Gastroesophageal sphincter (tissue), 4 donors: ENCODE data around the gene DHX57. TPM values are rescaled to one million over a fixed set of nuclear protein-coding genes. Genes with fewer than 3 reads are reported as not detected.
"Not testable (repeated sequence)": the region's sequence is repeated elsewhere in the genome, so short reads cannot be mapped to it uniquely, and the experiment has no call there.

Source experiments
- ATAC-seq: fragments of 150-250 bp; one replicate; pipeline ENCODE4 v1.9.1; 2016; ENCODE audit warnings: mild to moderate bottlenecking, moderate library complexity
- H3K27ac ChIP-seq, 4 donors: fragments of 200-600 bp; sonication (generic) in 3 of 4; 1 replicate in 3 of 4; 2 replicates in 1 of 4; pipeline ENCODE4 v1.5.1; 2016 to 2019
- H3K27me3 ChIP-seq: fragments of 200-600 bp; sonication (generic); one replicate; pipeline ENCODE4 v1.5.1; 2019
- H3K36me3 ChIP-seq, 2 donors: fragments of 200-600 bp; sonication (generic); one replicate each; pipeline ENCODE4 v1.5.1; 2019; ENCODE audit warnings: control low read depth in 1 of 2
- H3K4me1 ChIP-seq, 3 donors: fragments of 200-600 bp; sonication (generic); 1 replicate in 2 of 3; 2 replicates in 1 of 3; pipeline ENCODE4 v1.5.1; 2016 to 2019; ENCODE audit warnings: control low read depth in 2 of 3
- H3K4me3 ChIP-seq, 2 donors: fragments of 200-600 bp; sonication (generic); one replicate each; pipeline ENCODE4 v1.5.1; 2019; ENCODE audit warnings: mild to moderate bottlenecking in 1 of 2, moderate library complexity in 1 of 2
- H3K9me3 ChIP-seq, 3 donors: fragments of 200-600 bp; sonication (generic); one replicate each; pipeline ENCODE4 v1.5.1; 2017 to 2019; ENCODE audit warnings: control low read depth in 2 of 3
- EP300 ChIP-seq: sonication (generic); formaldehyde crosslinking; IDR thresholded peaks from one replicate; pipeline ENCODE4 v1.6.1; 2017; ENCODE audit warnings: antibody characterized with exemption, mild to moderate bottlenecking
- POLR2A ChIP-seq, 2 donors: fragments of 450-650 bp; IDR thresholded peaks; one replicate each; pipeline ENCODE4 v1.6.1; 2017; ENCODE audit warnings: antibody characterized with exemption in 2 of 2, mild to moderate bottlenecking in 2 of 2, moderate library complexity in 1 of 2
- POLR2AphosphoS5 ChIP-seq: sonication (generic); formaldehyde crosslinking; IDR thresholded peaks from one replicate; pipeline ENCODE4 v1.6.1; 2017; ENCODE audit warnings: antibody characterized with exemption
- WGBS, 2 donors: methylation state at CpG; one replicate each; pipeline ENCODE4 v1.1.5; 2018; ENCODE audit warnings: low coverage in 1 of 2; 5-methylcytosine and 5-hydroxymethylcytosine counted together
- total RNA-seq, 4 donors: library from RNA; depleted of rRNA; stranded (reverse); fragments of >200 nt; gene quantifications; one replicate each; pipeline ENCODE4 v1.1.0, GENCODE V29; 2016
- TF ChIP-seq, protein P1 (sequence below), 4 experiments: fragments of 200-600 bp in 2 of 4; fragments of 450-650 bp in 2 of 4; sonication (generic) in 1 of 4; IDR thresholded peaks; one replicate each; pipeline ENCODE4 v1.5.1; 2017 to 2019; ENCODE audit warnings: antibody characterized with exemption in 4 of 4, mild to moderate bottlenecking in 2 of 4, moderate library complexity in 2 of 4

The DHX57 gene
- total RNA-seq, 4 donors from 2014 or later: 10.9 to 24.1 (median 20.1) TPM

DNA sequence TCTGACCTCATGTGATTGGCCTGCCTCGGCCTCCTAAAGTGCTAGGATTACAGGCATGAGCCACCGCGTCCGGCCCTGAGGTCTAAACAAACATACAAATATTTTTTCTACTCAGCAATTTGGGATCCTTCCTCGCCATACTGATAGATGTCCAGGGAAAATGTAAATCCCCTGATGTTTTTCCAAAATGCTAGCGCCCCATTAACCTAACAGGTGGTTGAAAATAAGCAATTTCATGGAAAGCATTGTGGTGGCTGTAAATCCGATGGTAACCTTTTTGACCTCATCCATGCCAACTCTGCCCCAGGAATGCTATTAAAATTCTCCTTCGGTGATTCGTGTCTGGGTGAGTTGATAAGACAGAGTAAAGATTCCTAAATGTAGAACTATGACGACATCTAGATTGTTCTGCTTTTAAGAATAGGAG lies 78.5 kb downstream of the DHX57 start:
- no peaks in the 10 kb centered on the region for H3K27me3 ChIP-seq
- H3K4me3 ChIP-seq: no peak overlapping the region
- H3K36me3 ChIP-seq: peaks cover 0 to 39% of the 10 kb centered on the region in 2 donors
- no peak overlapping the region for H3K27ac ChIP-seq
- TF ChIP-seq POLR2AphosphoS5 (no peak), EP300 (no peak), POLR2A (IDR thresholded peaks at IDR 0.05) (no peak)
- TF ChIP-seq, protein P1, sequence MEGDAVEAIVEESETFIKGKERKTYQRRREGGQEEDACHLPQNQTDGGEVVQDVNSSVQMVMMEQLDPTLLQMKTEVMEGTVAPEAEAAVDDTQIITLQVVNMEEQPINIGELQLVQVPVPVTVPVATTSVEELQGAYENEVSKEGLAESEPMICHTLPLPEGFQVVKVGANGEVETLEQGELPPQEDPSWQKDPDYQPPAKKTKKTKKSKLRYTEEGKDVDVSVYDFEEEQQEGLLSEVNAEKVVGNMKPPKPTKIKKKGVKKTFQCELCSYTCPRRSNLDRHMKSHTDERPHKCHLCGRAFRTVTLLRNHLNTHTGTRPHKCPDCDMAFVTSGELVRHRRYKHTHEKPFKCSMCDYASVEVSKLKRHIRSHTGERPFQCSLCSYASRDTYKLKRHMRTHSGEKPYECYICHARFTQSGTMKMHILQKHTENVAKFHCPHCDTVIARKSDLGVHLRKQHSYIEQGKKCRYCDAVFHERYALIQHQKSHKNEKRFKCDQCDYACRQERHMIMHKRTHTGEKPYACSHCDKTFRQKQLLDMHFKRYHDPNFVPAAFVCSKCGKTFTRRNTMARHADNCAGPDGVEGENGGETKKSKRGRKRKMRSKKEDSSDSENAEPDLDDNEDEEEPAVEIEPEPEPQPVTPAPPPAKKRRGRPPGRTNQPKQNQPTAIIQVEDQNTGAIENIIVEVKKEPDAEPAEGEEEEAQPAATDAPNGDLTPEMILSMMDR (IDR thresholded peaks at IDR 0.05): no peak
- WGBS, 2 donors: 74 to 79% methylated on average over 9 to 10 of the region's 10 CpGs
- ATAC-seq: no peak
- no peaks in the 10 kb centered on the region for H3K4me1 ChIP-seq
- H3K9me3 ChIP-seq: no peaks in the 10 kb centered on the region

- ATAC-seq, H3K27me3 ChIP-seq, H3K27ac ChIP-seq, H3K9me3 ChIP-seq, H3K4me1 ChIP-seq, H3K4me3 ChIP-seq: not testable (repeated sequence)
- peaks cover 0 to 24% of the 10 kb centered on the region in 2 donors for H3K36me3 ChIP-seq
- WGBS, 2 donors: 93 to 95% methylated on average over 6 to 7 of the region's 7 CpGs
These were observed 80.7 kb downstream of the DHX57 start for GRCh38 chr2:38795016-38795415.

DNA sequence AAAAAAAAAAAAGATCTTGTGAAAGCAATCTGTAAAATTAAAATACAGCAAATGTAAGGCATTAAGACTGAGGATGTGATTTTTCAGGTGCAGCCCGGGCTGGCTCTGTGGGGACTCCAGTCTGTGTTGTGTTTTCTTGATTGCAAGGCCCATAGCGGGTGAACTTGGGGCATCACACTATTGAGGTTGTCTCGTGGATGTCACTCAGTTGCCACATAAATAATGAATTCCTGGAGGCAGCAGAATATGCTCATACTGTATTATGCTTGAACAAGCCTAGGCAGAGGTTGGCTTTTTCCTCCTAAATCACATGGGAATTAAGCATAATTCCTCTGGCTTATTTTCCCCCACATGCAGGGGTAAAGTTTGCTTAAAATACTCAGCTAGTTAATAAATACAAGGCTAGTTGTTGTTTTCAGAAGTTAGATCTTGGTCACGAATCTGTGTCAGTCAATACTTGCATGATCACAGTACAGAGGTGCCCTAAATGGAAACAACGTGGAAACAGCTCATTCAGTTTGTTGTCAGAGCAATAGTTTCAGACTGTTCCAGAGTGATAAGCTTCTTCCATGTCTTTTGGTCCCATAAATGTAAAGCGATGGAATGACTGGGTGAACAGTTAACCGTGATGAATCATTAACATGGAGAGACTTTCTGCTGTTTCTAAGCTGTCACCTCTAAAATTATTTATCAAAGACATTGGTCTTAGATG lies 81.3 kb downstream of the DHX57 start:
- no peak overlapping the region for H3K27ac ChIP-seq
- WGBS, 2 donors: 80 to 84% methylated on average over 6 to 7 of the region's 7 CpGs
- H3K4me3 ChIP-seq: no peak overlapping the region
- H3K36me3 ChIP-seq: peaks cover 0 to 24% of the 10 kb centered on the region in 2 donors
- no peaks in the 10 kb centered on the region for H3K27me3 ChIP-seq
- ATAC-seq: no peak
- no peaks in the 10 kb centered on the region for H3K9me3 ChIP-seq
- TF ChIP-seq, protein P1 (IDR thresholded peaks at IDR 0.05): no peak
- TF ChIP-seq POLR2AphosphoS5 (no peak), POLR2A (IDR thresholded peaks at IDR 0.05) (no peak), EP300 (no peak)
- H3K4me1 ChIP-seq: no peaks in the 10 kb centered on the region

DNA sequence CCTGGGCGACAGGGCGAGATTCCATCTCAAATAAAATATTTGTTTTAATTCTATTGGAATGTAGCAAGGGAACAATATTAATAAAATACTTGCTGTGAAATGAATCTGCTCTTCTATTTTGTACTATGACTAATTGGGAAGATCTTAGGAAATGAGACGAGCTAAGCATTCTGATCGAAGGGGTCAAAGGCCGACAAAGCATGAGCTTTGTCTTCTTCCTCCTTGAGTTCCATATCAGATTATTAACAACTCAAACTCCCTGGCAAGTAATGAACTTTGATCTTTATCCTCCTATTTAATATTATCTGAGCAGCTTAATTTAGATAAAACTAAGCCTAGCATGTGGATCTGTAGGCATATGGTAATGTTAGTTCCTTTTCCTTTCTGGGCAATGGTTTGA lies 82.2 kb downstream of the DHX57 start:
- ATAC-seq: no peak
- no peaks in the 10 kb centered on the region for H3K9me3 ChIP-seq
- H3K36me3 ChIP-seq: peaks cover 0 to 16% of the 10 kb centered on the region in 2 donors
- no peak overlapping the region for H3K27ac ChIP-seq
- no peaks in the 10 kb centered on the region for H3K27me3 ChIP-seq
- H3K4me1 ChIP-seq: no peaks in the 10 kb centered on the region
- TF ChIP-seq POLR2A (IDR thresholded peaks at IDR 0.05): no peak
- TF ChIP-seq EP300: no peak
- no peak for TF ChIP-seq POLR2AphosphoS5
- TF ChIP-seq, protein P1 (IDR thresholded peaks at IDR 0.05): no peak
- WGBS, 2 donors: 81 to 94% methylated on average over 5 of the region's 5 CpGs
- no peak overlapping the region for H3K4me3 ChIP-seq

- 40% methylated on average over 2 of the region's 2 CpGs; no CpG with 5 or more reads in 1 of the 2 donors for WGBS, 2 donors
- peaks cover 0 to 9% of the 10 kb centered on the region in 2 donors for H3K36me3 ChIP-seq
- no peaks in the 10 kb centered on the region for H3K4me1 ChIP-seq
- no peak for ATAC-seq
- H3K27me3 ChIP-seq: no peaks in the 10 kb centered on the region
- TF ChIP-seq EP300: no peak
- no peaks in the 10 kb centered on the region for H3K9me3 ChIP-seq
- no peak overlapping the region for H3K27ac ChIP-seq
- no peak overlapping the region for H3K4me3 ChIP-seq
These were observed 83.0 kb downstream of the DHX57 start for GRCh38 chr2:38792751-38793150.

DNA sequence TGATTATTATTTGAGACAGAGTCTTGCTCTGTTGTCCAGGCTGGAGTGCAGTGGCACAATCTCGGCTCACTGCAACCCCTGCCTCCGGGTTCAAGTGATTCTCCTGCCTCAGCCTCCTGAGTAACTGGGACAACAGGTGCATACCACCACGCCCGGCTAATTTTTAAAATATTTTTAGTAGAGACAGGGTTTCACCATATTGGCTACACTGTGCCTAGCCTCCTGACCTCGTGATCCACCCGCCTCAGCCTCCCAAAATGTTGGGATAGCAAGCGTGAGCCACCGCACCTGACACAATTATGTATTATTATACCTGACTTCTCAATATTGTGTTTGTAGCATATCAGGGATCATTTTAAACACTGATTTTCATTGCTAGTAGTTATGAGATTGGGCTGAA lies 83.4 kb downstream of the DHX57 start:
- not testable (repeated sequence) for H3K27ac ChIP-seq, ATAC-seq, H3K27me3 ChIP-seq, H3K9me3 ChIP-seq, H3K4me3 ChIP-seq, H3K4me1 ChIP-seq, H3K36me3 ChIP-seq
- WGBS, 2 donors: 92 to 97% methylated on average over 6 to 7 of the region's 8 CpGs
